NCI-H1436 treated with DMSO at 0.1 percent for 48 hours (cell line): ENCODE results near the gene DNAJC3.
"Not testable (repeated sequence)": the region's sequence is repeated elsewhere in the genome, so short reads cannot be mapped to it uniquely, and the experiment has no call there.

ENCODE experiments used
- DNase-seq: peaks from one replicate; lab custom pipeline; 2025; lab: John Stamatoyannopoulos, UW

Gene DNAJC3

DNA sequence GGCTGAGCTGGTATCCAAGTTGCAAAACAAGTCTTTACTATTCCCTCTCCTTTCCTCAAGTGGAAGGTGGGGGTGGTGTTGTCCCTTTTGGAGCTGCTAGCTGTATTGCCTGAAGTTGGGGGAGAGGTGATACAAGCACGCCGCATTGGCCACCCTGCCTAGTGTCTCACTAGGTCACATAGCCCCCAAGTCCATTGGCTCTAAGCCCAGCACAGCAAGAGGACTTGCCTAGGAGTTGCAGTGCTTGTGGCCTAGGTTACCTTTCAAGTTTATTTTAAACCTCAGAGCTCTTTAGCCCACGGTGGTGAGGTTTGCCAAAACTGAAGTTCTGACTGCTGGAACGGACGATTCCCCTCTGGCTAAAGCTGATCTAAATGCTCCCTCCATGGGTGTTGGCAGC lies 5.3 kb upstream of the DNAJC3 start:
- no peak for DNase-seq

DNA sequence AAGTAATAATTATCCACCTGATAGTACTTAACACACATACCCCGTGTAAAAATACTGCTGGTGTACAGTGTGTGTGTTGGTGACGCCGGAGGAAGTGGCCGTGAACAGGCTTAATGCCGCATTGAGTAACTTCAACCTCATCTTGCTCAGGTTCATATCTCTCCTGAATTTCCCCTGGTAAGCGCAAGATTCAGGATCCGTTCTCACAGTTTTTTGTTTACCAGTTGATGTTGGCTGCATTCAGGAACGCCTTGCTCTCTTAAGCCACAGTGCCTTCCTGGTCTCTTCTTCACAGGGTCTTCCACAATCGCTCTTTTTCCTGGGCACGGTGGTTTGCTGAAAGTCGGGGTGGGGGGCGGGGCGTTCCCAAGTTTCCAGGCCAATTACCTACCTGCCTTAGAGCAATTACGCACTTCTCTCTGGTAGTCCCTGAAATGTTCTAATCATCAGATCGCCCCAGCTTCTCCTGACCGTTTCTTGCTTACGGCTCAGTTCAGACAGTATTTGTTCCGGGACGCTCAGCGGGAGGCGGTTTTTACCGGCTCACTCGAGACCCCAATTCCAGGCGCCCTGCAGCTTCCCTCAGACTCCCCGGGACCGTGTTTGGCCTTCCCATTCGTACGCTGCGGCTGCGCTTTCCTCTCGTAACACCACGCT lies 706 bp upstream of the DNAJC3 start:
- DNase-seq, result no peak

GRCh38 chr13:95677564-95678266 lies 776 bp downstream of the DNAJC3 start:
- DNase-seq, result no peak

- no peak for DNase-seq
Observed at GRCh38 chr13:95678967-95679366, 2.0 kb downstream of the DNAJC3 start.

GRCh38 chr13:95679722-95680121 lies 2.8 kb downstream of the DNAJC3 start:
- no peak for DNase-seq

GRCh38 chr13:95684418-95684817 lies 7.5 kb downstream of the DNAJC3 start:
- no peak for DNase-seq

DNA sequence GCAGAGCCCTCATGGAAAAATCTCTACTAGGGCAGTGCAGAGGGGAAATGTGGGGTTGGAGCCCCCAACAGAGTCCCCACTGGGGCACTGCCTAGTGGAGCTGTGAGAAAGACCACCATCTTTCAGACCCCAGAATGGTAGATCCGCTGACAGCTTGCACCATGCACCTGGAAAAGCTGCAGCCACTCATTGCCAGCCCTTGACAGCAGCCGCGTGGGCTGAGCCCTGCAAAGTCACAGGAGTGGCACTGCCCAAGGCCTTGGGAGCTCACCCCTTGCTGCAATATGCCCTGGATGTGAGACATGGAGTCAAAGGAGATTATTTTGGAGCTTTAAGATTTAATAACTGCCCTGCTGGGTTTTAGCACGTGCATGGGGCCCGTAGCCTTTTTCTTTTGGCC lies 8.0 kb downstream of the DNAJC3 start:
- DNase-seq, result not testable (repeated sequence)

DNA sequence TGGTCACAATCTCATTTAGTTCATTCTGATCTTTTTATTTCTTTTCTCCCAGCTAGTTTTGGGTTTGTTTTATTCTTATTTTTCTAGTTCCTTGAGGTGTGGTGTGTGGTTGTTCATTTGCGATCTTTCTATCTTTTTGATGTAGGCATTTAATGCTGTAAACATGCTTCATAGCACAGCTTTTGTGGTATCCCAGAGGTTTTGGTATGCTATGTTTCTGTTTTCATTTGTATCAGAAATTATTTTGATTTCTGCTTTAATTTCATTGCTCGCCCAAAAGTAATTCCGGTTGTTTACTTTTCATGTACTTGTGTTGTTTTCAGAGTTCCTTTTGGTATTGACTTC lies 12.6 kb downstream of the DNAJC3 start:
- no peak for DNase-seq

DNA sequence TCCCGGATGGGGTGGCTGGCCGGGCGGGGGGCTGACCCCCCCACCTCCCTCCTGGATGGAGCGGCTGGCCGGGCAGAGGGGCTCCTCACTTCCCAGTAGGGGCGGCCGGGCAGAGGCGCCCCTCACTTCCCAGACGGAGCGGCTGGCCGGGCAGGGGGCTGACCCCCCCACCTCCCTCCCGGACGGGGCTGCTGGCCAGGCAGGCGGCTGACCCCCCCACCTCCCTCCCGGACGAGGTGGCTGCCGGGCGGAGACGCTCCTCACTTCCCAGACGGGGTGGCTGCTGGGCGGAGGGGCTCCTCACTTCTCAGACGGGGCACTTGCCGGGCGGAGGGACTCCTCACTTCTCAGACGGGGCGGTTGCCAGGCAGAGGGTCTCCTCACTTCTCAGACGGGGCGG lies 14.0 kb downstream of the DNAJC3 start:
- DNase-seq, result not testable (repeated sequence)

DNA sequence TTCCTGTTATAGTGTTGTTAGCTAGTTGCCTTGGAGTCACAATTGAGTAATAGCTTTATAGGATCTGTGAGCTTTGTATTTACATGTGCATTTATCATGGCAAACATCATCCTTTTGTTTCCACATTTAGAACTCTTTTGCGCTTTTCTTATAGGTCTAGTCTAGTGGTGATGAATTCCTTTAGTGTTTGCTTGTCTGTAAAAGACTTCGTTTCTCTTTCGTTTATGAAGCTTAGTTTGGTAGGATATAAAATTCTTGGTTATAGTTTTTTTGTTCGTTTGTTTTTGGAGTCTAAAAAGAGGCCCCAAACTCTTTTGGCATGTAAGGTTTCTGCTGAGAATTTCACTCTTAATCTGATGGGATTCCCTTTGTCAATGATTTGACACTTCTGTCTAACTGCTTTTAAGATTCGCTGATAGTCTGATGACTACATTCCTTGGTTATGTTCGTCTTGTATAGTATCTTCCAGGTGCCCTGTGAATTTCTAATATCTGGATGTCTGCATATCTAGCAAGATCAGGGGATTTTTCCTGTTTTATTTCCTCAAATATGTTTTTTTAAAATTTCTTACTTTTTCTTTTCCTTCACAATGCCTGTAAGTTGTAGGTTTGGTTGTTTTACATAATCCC lies 20.2 kb downstream of the DNAJC3 start:
- no peak for DNase-seq

- no peak for DNase-seq
Observed at GRCh38 chr13:95698047-95698749, 21.3 kb downstream of the DNAJC3 start.

GRCh38 chr13:95703576-95703975 lies 26.6 kb downstream of the DNAJC3 start:
- DNase-seq, result no peak

GRCh38 chr13:95704510-95704909 lies 27.6 kb downstream of the DNAJC3 start:
- no peak for DNase-seq

GRCh38 chr13:95706356-95706755 lies 29.4 kb downstream of the DNAJC3 start:
- no peak for DNase-seq

- DNase-seq, result no peak
Observed at GRCh38 chr13:95707035-95707434, 30.1 kb downstream of the DNAJC3 start.

DNA sequence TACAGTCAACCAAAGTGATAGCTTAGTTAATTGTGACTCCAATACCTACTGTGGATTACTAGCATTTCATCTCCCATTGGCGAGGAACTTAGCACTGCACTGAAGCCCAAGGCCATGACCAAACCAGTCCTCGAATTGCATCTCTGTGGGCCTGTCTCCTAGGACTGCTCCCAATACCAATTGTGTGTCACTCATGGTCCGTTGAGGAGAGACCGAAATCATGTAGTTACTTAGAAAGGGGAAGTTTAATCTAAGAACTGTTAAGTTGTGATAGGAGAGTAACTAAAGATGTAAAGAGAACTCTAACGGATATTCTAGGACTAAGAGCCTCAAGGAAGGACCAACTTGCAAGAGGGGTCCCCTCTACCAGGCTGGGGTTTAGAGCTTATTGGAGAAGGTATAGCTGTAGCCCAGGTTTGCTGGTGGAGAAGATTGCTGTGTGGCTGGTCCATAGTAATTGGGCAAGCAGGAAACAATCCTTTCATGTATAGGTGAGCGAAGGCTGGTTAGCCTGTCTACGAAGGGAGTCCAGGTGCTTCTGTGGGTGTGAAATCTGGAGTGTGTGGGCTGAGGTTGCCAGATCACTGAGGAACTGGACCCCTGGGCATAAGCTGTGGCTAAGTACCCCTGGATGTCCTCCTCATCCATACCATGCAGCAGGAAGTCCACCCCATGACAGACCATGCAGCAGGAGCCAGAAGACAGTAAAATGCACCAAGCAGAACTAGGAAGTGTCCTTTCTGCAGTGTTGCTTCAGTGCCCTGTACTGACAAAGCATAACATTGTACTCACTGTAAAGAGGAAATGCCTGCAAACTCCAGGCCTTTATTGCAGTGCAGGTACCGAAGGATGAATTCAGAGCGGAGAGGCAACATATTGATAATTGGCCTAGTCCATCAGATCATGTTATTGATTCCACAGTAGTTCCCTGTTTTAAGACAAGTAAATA lies 30.8 kb downstream of the DNAJC3 start:
- no peak for DNase-seq

DNA sequence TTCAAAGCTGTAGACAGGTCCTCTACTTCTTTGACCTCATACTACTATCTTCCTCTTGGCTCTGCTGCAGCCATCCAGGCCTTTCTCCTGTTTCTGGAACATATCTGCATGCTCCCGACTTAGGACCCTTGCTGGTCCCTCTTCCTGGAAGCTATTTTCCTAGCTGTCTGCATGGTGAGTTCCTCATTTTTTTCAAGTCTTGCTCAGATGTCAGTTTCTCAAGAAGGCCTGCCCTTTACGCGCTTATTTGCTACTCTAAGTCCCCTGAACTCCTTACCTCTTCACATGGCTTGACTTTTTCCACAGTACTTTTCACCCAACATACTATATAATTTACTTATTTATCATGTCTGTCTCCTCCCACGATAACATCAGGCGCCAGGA lies 31.4 kb downstream of the DNAJC3 start:
- DNase-seq, result no peak

GRCh38 chr13:95708811-95709500 lies 32.0 kb downstream of the DNAJC3 start:
- DNase-seq, result no peak

GRCh38 chr13:95710313-95710712 lies 33.4 kb downstream of the DNAJC3 start:
- no peak for DNase-seq

- not testable (repeated sequence) for DNase-seq
Observed at GRCh38 chr13:95712846-95713245, 35.9 kb downstream of the DNAJC3 start.

- no peak for DNase-seq
Observed at GRCh38 chr13:95713651-95714050, 36.7 kb downstream of the DNAJC3 start.
